ENCODE data around the gene PLS1. TPM values are rescaled to one million over a fixed set of nuclear protein-coding genes. Genes with fewer than 3 reads are reported as not detected.

The PLS1 gene
- total RNA-seq, 1 experiment from 2014 or later, result 3.4 TPM

GRCh38 chr3:142615171-142615570 is 19.0 kb downstream of the PLS1 start:
- no peak for DNase-seq
- no peak overlapping the region for H3K4me3 ChIP-seq (ENCODE audit: low read length)
- H3K79me2 ChIP-seq (ENCODE audit: low read length), result no peaks in the 10 kb centered on the region
- H3K36me3 ChIP-seq (ENCODE audit: insufficient read depth, low read length), result no peaks in the 10 kb centered on the region
- H3K9me3 ChIP-seq (ENCODE audit: low read length), result no peaks in the 10 kb centered on the region
- H3K9ac ChIP-seq (ENCODE audit: low read length), result no peak overlapping the region
- H2AFZ ChIP-seq (ENCODE audit: low read length), result no peak overlapping the region
- no peaks in the 10 kb centered on the region for H3K4me1 ChIP-seq (ENCODE audit: low read length)
- H4K20me1 ChIP-seq (ENCODE audit: insufficient read depth, low read depth, low read length), result no peaks in the 10 kb centered on the region
- H3K27me3 ChIP-seq (ENCODE audit: low read length), result no peaks in the 10 kb centered on the region
- H3K9me2 ChIP-seq (replicated peaks; ENCODE audit: insufficient read depth, low read length), result no peaks in the 10 kb centered on the region
- H3K4me2 ChIP-seq (ENCODE audit: low read depth, low read length, poor library complexity, severe bottlenecking), result no peak overlapping the region
- H3K27ac ChIP-seq (ENCODE audit: low read length), result no peak overlapping the region

- Histone ChIP-seq H3K9me3 (ENCODE audit: low read length) (no peaks in the 10 kb centered on the region), H3K9me2 (replicated peaks; ENCODE audit: insufficient read depth, low read length) (no peaks in the 10 kb centered on the region), H3K4me1 (ENCODE audit: low read length) (no peaks in the 10 kb centered on the region), H3K9ac (ENCODE audit: low read length) (no peak overlapping the region), H3K4me2 (ENCODE audit: low read depth, low read length, poor library complexity, severe bottlenecking) (no peak overlapping the region), H3K36me3 (ENCODE audit: insufficient read depth, low read length) (no peaks in the 10 kb centered on the region), H4K20me1 (ENCODE audit: insufficient read depth, low read depth, low read length) (no peaks in the 10 kb centered on the region), H2AFZ (ENCODE audit: low read length) (no peak overlapping the region), H3K27ac (ENCODE audit: low read length) (no peak overlapping the region), H3K79me2 (ENCODE audit: low read length) (no peaks in the 10 kb centered on the region), H3K4me3 (ENCODE audit: low read length) (no peak overlapping the region), H3K27me3 (ENCODE audit: low read length) (no peaks in the 10 kb centered on the region)
- no peak for DNase-seq
These were observed 22.8 kb downstream of the PLS1 start for GRCh38 chr3:142618917-142619461.

- Histone ChIP-seq H3K27ac (ENCODE audit: low read length) (no peak overlapping the region), H3K79me2 (ENCODE audit: low read length) (no peaks in the 10 kb centered on the region), H2AFZ (ENCODE audit: low read length) (no peak overlapping the region), H3K36me3 (ENCODE audit: insufficient read depth, low read length) (no peaks in the 10 kb centered on the region), H3K4me1 (ENCODE audit: low read length) (no peaks in the 10 kb centered on the region), H3K4me2 (ENCODE audit: low read depth, low read length, poor library complexity, severe bottlenecking) (no peak overlapping the region), H3K9me2 (replicated peaks; ENCODE audit: insufficient read depth, low read length) (no peaks in the 10 kb centered on the region), H3K9me3 (ENCODE audit: low read length) (no peaks in the 10 kb centered on the region), H3K27me3 (ENCODE audit: low read length) (no peaks in the 10 kb centered on the region), H3K4me3 (ENCODE audit: low read length) (no peak overlapping the region), H3K9ac (ENCODE audit: low read length) (no peak overlapping the region), H4K20me1 (ENCODE audit: insufficient read depth, low read depth, low read length) (no peaks in the 10 kb centered on the region)
- no peak for DNase-seq
These were observed 26.2 kb downstream of the PLS1 start for GRCh38 chr3:142622405-142622804.

- Histone ChIP-seq H3K4me2 (ENCODE audit: low read depth, low read length, poor library complexity, severe bottlenecking) (no peak overlapping the region), H3K9me3 (ENCODE audit: low read length) (no peaks in the 10 kb centered on the region), H3K27me3 (ENCODE audit: low read length) (no peaks in the 10 kb centered on the region), H3K79me2 (ENCODE audit: low read length) (no peaks in the 10 kb centered on the region), H3K9me2 (replicated peaks; ENCODE audit: insufficient read depth, low read length) (no peaks in the 10 kb centered on the region), H2AFZ (ENCODE audit: low read length) (no peak overlapping the region), H4K20me1 (ENCODE audit: insufficient read depth, low read depth, low read length) (no peaks in the 10 kb centered on the region), H3K4me3 (ENCODE audit: low read length) (no peak overlapping the region), H3K27ac (ENCODE audit: low read length) (no peak overlapping the region), H3K9ac (ENCODE audit: low read length) (no peak overlapping the region), H3K36me3 (ENCODE audit: insufficient read depth, low read length) (no peaks in the 10 kb centered on the region), H3K4me1 (ENCODE audit: low read length) (no peaks in the 10 kb centered on the region)
- DNase-seq, result no peak
These were observed 27.0 kb downstream of the PLS1 start for GRCh38 chr3:142623194-142623593.

- Histone ChIP-seq H3K4me1 (ENCODE audit: low read length) (no peaks in the 10 kb centered on the region), H3K9me3 (ENCODE audit: low read length) (no peaks in the 10 kb centered on the region), H3K4me2 (ENCODE audit: low read depth, low read length, poor library complexity, severe bottlenecking) (no peak overlapping the region), H3K36me3 (ENCODE audit: insufficient read depth, low read length) (no peaks in the 10 kb centered on the region), H3K27ac (ENCODE audit: low read length) (no peak overlapping the region), H3K79me2 (ENCODE audit: low read length) (no peaks in the 10 kb centered on the region), H3K4me3 (ENCODE audit: low read length) (no peak overlapping the region), H4K20me1 (ENCODE audit: insufficient read depth, low read depth, low read length) (no peaks in the 10 kb centered on the region), H2AFZ (ENCODE audit: low read length) (no peak overlapping the region), H3K27me3 (ENCODE audit: low read length) (no peaks in the 10 kb centered on the region), H3K9me2 (replicated peaks; ENCODE audit: insufficient read depth, low read length) (no peaks in the 10 kb centered on the region), H3K9ac (ENCODE audit: low read length) (no peak overlapping the region)
- DNase-seq, result no peak
These were observed 28.4 kb downstream of the PLS1 start for GRCh38 chr3:142624341-142625152.

GRCh38 chr3:142625153-142625440 is 28.9 kb downstream of the PLS1 start:
- H3K4me3 ChIP-seq (ENCODE audit: low read length), result no peak overlapping the region
- H3K9ac ChIP-seq (ENCODE audit: low read length), result no peak overlapping the region
- H3K9me3 ChIP-seq (ENCODE audit: low read length), result no peaks in the 10 kb centered on the region
- H3K4me2 ChIP-seq (ENCODE audit: low read depth, low read length, poor library complexity, severe bottlenecking), result no peak overlapping the region
- no peak overlapping the region for H3K27ac ChIP-seq (ENCODE audit: low read length)
- no peaks in the 10 kb centered on the region for H4K20me1 ChIP-seq (ENCODE audit: insufficient read depth, low read depth, low read length)
- no peaks in the 10 kb centered on the region for H3K79me2 ChIP-seq (ENCODE audit: low read length)
- H3K9me2 ChIP-seq (replicated peaks; ENCODE audit: insufficient read depth, low read length), result no peaks in the 10 kb centered on the region
- no peaks in the 10 kb centered on the region for H3K27me3 ChIP-seq (ENCODE audit: low read length)
- no peak for DNase-seq
- H3K4me1 ChIP-seq (ENCODE audit: low read length), result no peaks in the 10 kb centered on the region
- no peak overlapping the region for H2AFZ ChIP-seq (ENCODE audit: low read length)
- no peaks in the 10 kb centered on the region for H3K36me3 ChIP-seq (ENCODE audit: insufficient read depth, low read length)

- DNase-seq, result no peak
- no peak overlapping the region for H3K4me2 ChIP-seq (ENCODE audit: low read depth, low read length, poor library complexity, severe bottlenecking)
- no peaks in the 10 kb centered on the region for H3K9me2 ChIP-seq (replicated peaks; ENCODE audit: insufficient read depth, low read length)
- no peaks in the 10 kb centered on the region for H3K9me3 ChIP-seq (ENCODE audit: low read length)
- H3K4me1 ChIP-seq (ENCODE audit: low read length), result no peaks in the 10 kb centered on the region
- H4K20me1 ChIP-seq (ENCODE audit: insufficient read depth, low read depth, low read length), result no peaks in the 10 kb centered on the region
- no peak overlapping the region for H2AFZ ChIP-seq (ENCODE audit: low read length)
- H3K27ac ChIP-seq (ENCODE audit: low read length), result no peak overlapping the region
- no peak overlapping the region for H3K9ac ChIP-seq (ENCODE audit: low read length)
- H3K79me2 ChIP-seq (ENCODE audit: low read length), result no peaks in the 10 kb centered on the region
- H3K36me3 ChIP-seq (ENCODE audit: insufficient read depth, low read length), result no peaks in the 10 kb centered on the region
- no peak overlapping the region for H3K4me3 ChIP-seq (ENCODE audit: low read length)
- no peaks in the 10 kb centered on the region for H3K27me3 ChIP-seq (ENCODE audit: low read length)
These were observed 30.8 kb downstream of the PLS1 start for GRCh38 chr3:142626971-142627370.

- Histone ChIP-seq H3K4me2 (ENCODE audit: low read depth, low read length, poor library complexity, severe bottlenecking) (no peak overlapping the region), H3K4me3 (ENCODE audit: low read length) (no peak overlapping the region), H3K79me2 (ENCODE audit: low read length) (no peaks in the 10 kb centered on the region), H2AFZ (ENCODE audit: low read length) (no peak overlapping the region), H3K9me3 (ENCODE audit: low read length) (no peaks in the 10 kb centered on the region), H4K20me1 (ENCODE audit: insufficient read depth, low read depth, low read length) (no peaks in the 10 kb centered on the region), H3K27me3 (ENCODE audit: low read length) (no peaks in the 10 kb centered on the region), H3K9ac (ENCODE audit: low read length) (no peak overlapping the region), H3K9me2 (replicated peaks; ENCODE audit: insufficient read depth, low read length) (no peaks in the 10 kb centered on the region), H3K36me3 (ENCODE audit: insufficient read depth, low read length) (no peaks in the 10 kb centered on the region), H3K4me1 (ENCODE audit: low read length) (no peaks in the 10 kb centered on the region; the same call in 1 of the 2 replicates), H3K27ac (ENCODE audit: low read length) (no peak overlapping the region)
- DNase-seq, result no peak
These were observed 32.6 kb downstream of the PLS1 start for GRCh38 chr3:142628801-142629200.
